Measurements from ENCODE around the gene ENDOV. TPM values are rescaled to one million over a fixed set of nuclear protein-coding genes. Genes with fewer than 3 reads are reported as not detected.

The ENDOV gene
- polyA plus RNA-seq, 1 experiment: 29.8 TPM

DNA sequence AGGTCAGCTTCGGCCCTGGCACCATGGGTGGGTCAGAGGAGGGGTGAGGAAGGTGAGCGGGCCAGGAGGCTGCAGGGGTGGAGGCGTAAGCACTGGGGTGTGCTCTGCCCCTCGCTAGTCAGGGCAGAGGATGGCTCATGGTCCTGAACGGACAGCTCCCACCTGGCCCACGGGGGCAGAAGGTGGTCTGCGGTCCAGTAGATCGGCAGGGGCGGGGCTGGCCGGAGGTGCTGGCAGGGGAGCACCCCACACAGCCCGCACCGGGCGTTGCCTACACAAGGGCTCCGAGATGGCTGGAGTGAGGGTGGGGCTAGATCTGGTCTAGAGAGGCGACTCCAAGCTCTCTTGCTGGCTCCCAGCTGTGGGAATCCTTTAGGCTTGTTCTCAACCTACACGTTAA is 53.3 kb downstream of the ENDOV start:
- TF ChIP-seq, protein P1, sequence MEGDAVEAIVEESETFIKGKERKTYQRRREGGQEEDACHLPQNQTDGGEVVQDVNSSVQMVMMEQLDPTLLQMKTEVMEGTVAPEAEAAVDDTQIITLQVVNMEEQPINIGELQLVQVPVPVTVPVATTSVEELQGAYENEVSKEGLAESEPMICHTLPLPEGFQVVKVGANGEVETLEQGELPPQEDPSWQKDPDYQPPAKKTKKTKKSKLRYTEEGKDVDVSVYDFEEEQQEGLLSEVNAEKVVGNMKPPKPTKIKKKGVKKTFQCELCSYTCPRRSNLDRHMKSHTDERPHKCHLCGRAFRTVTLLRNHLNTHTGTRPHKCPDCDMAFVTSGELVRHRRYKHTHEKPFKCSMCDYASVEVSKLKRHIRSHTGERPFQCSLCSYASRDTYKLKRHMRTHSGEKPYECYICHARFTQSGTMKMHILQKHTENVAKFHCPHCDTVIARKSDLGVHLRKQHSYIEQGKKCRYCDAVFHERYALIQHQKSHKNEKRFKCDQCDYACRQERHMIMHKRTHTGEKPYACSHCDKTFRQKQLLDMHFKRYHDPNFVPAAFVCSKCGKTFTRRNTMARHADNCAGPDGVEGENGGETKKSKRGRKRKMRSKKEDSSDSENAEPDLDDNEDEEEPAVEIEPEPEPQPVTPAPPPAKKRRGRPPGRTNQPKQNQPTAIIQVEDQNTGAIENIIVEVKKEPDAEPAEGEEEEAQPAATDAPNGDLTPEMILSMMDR (IDR thresholded peaks at IDR 0.05; ENCODE audit: insufficient read depth, low read depth, low read length): no peak
- no peak for DNase-seq (ENCODE audit: low read depth)
- H3K27me3 ChIP-seq (ENCODE audit: control insufficient read depth, insufficient read depth, low read length): peaks cover 60% of the 10 kb centered on the region
- no peak overlapping the region for H3K4me3 ChIP-seq (ENCODE audit: low read depth, low read length)
- ChIA-PET CTCF (interaction anchor here (0.8 to 1.9 kb wide), 2 partner anchors 9 to 391 kb away, joined by 3 to 6 read pairs; partner anchors contain the start of gene NPTX1), POLR2A (no interaction called here)
- H3K36me3 ChIP-seq (ENCODE audit: control insufficient read depth, insufficient read depth, low read length): no peaks in the 10 kb centered on the region

DNA sequence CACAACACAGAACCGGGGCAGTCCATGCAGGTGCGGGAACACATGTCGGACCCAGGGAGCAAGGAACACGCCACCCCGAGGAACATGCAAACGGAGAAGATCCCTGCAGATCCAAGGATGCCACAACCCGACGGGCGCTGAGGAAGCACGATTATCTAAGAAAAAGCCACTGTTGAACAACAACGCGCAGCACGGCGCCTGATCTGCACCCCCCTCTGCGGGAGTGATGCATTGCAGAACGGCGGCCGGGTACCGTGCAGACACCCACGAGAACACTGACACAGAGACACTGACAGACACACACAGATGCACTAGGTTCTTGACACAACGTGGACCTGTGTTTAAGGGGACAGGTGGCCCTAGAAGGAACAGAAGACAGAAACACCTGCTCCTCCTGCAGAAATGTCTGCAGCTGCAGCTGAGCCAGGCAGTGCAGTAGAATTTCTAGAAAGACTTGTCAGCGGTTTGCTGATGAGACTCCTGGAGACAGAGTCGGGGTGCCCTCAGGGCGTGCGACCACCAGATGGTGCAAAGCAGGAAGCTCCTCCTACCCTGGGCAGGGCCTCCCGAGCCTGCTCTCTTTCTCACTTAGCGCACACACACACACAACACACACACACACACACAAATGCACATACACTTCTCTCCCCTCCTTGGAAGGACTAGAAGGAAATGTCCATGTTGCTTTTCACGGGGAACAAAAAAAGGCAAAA is 54.0 kb downstream of the ENDOV start:
- ChIA-PET CTCF (interaction anchor here (1.3 to 1.9 kb wide), 2 partner anchors 8 to 42 kb away, joined by 5 to 6 read pairs; partner anchors contain the start of gene NPTX1), POLR2A (no interaction called here)
- TF ChIP-seq, protein P1 (IDR thresholded peaks at IDR 0.05; ENCODE audit: insufficient read depth, low read depth, low read length): no peak
- Histone ChIP-seq H3K27me3 (ENCODE audit: control insufficient read depth, insufficient read depth, low read length) (peaks cover 60% of the 10 kb centered on the region), H3K36me3 (ENCODE audit: control insufficient read depth, insufficient read depth, low read length) (no peaks in the 10 kb centered on the region), H3K4me3 (ENCODE audit: low read depth, low read length) (no peak overlapping the region)
- no peak for DNase-seq (ENCODE audit: low read depth)

DNA sequence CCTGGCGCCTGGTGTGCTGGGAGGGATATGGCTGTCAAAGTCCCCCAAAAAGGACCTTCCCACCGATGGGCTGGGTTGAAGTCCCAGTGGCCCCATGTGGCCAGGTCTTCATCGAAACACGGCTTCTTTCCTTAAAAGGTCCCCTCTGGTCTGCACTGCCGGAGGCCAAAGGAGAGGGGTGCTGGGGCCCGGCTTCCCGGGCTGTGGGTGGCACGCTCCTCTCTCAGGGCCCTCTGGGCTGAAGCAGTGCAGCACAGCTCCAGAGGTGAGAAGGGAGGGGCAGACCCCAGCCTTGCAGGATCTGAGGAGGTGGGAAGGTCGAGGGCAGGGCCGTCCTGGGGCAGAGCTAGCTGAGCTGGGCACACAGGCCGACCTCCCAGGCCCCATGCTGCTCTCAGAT is 54.7 kb downstream of the ENDOV start:
- peaks cover 63% of the 10 kb centered on the region for H3K27me3 ChIP-seq (ENCODE audit: control insufficient read depth, insufficient read depth, low read length)
- ChIA-PET CTCF (interaction anchor here (1.3 kb wide), 1 partner anchor 42 kb away, joined by 5 read pairs; no protein-coding TSS in a partner anchor), POLR2A (no interaction called here)
- DNase-seq (ENCODE audit: low read depth): no peak
- no peaks in the 10 kb centered on the region for H3K36me3 ChIP-seq (ENCODE audit: control insufficient read depth, insufficient read depth, low read length)
- TF ChIP-seq, protein P1 (IDR thresholded peaks at IDR 0.05; ENCODE audit: insufficient read depth, low read depth, low read length): no peak
- H3K4me3 ChIP-seq (ENCODE audit: low read depth, low read length): no peak overlapping the region

DNA sequence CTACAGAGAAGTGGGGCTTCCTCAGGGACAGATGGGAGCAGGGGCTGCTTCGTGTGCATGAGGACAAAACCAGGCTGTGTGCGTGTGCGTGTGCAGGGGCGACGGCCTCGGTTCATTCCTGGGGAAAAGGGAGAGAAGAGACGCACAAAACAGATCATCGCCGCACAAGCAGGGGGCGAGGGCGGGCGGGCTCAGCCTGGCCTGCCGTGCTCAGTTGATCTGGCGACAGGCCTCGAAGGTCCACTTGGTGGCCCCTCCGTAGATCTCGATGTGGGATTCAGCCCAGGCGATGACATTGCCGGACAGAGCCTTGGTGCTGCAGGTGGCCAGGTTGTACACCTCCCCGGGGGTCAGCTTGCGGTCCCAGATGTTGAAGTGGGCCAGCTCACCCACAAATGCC is 55.6 kb downstream of the ENDOV start:
- ChIA-PET POLR2A (no interaction called here), CTCF (interaction anchor here (1.3 kb wide), 1 partner anchor 43 kb away, joined by 5 read pairs; no protein-coding TSS in a partner anchor)
- no peak for DNase-seq (ENCODE audit: low read depth)
- TF ChIP-seq, protein P1 (IDR thresholded peaks at IDR 0.05; ENCODE audit: insufficient read depth, low read depth, low read length): no peak
- Histone ChIP-seq H3K27me3 (ENCODE audit: control insufficient read depth, insufficient read depth, low read length) (peaks cover 58% of the 10 kb centered on the region), H3K36me3 (ENCODE audit: control insufficient read depth, insufficient read depth, low read length) (no peaks in the 10 kb centered on the region), H3K4me3 (ENCODE audit: low read depth, low read length) (no peak overlapping the region)

DNA sequence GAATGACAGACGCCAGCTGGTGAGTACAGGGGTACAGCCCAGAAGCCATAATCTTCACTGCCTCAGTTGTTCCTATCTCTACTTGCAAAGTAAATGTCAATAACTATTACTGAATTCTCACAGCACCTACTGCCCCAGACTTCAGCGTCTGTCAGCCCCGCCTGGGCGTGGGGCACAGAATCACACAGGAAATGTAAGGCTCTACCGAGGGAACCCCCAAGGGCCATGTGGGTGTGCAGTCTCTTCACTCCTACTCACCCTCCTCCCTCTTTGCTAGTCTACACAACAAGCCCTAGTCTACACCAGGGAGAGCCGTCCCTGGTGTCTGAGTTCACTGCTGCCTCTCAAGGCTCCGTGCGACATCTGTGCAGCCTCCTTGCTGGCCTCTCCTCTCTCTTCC is 57.0 kb downstream of the ENDOV start:
- no peaks in the 10 kb centered on the region for H3K36me3 ChIP-seq (ENCODE audit: control insufficient read depth, insufficient read depth, low read length)
- no peak for DNase-seq (ENCODE audit: low read depth)
- ChIA-PET POLR2A (no interaction called here), CTCF (interaction anchor here (1.2 kb wide), 1 partner anchor 45 kb away, joined by 4 read pairs; no protein-coding TSS in a partner anchor)
- H3K4me3 ChIP-seq (ENCODE audit: low read depth, low read length): no peak overlapping the region
- H3K27me3 ChIP-seq (ENCODE audit: control insufficient read depth, insufficient read depth, low read length): peaks cover 60% of the 10 kb centered on the region
- TF ChIP-seq, protein P1 (IDR thresholded peaks at IDR 0.05; ENCODE audit: insufficient read depth, low read depth, low read length): no peak

All from BJ (cell line).